CD4-positive, alpha-beta T cell (primary cell): Measurements from ENCODE around the gene TBC1D2. TPM values are rescaled to one million over a fixed set of nuclear protein-coding genes. Genes with fewer than 3 reads are reported as not detected.

Experiments used
- ATAC-seq: fragments of 200-7000 bp; cut with Tn5 transposase; one replicate; pipeline ENCODE4 v1.10.0; 2022; ENCODE audit warnings: mild to moderate bottlenecking; ENCODE audit not compliant: poor library complexity
- CTCF ChIA-PET: fragments of 350-600 bp; sonication (Branson Sonifier 250); formaldehyde crosslinking; loops from one replicate; lab custom pipeline; 2021; ENCODE audit warnings: antibody characterized with exemption, inconsistent platforms; lab: Charles Lee
- POLR2A ChIA-PET: fragments of 350-600 bp; sonication (Branson Sonifier 250); formaldehyde crosslinking; loops from one replicate; lab custom pipeline; 2021; ENCODE audit warnings: antibody characterized with exemption, inconsistent platforms; lab: Charles Lee
- DNase-seq, 14 experiments: peaks; one replicate each; pipeline ENCODE4 v3.0.0-alpha.2; 2013 to 2020; ENCODE audit warnings: mixed read lengths in 2 of 14
- H3K27ac ChIP-seq, 2 donors: one replicate each; pipeline versions ENCODE4 v1.5.1 to v1.7.0; 2013; ENCODE audit warnings: low read length in 2 of 2, low read depth in 1 of 2, mild to moderate bottlenecking in 1 of 2
- H3K27me3 ChIP-seq, 2 experiments: 1 replicate in 1 of 2; 2 replicates in 1 of 2; pipeline versions ENCODE4 v1.6.1 to v1.7.0; 2013; ENCODE audit warnings: low read length in 2 of 2, control low read depth in 1 of 2, mild to moderate bottlenecking in 1 of 2, moderate library complexity in 1 of 2; ENCODE audit not compliant: insufficient read depth in 2 of 2, control insufficient read depth in 1 of 2
- H3K36me3 ChIP-seq: one replicate; pipeline ENCODE4 v1.6.1; 2013; ENCODE audit warnings: low read length, control low read depth; ENCODE audit not compliant: insufficient read depth
- H3K4me1 ChIP-seq: one replicate; pipeline ENCODE4 v1.6.1; 2013; ENCODE audit warnings: low read length, control low read depth; ENCODE audit not compliant: insufficient read depth
- H3K4me3 ChIP-seq: one replicate; pipeline ENCODE4 v1.5.1; 2013; ENCODE audit warnings: mild to moderate bottlenecking, low read length, moderate library complexity
- H3K9me3 ChIP-seq, 2 experiments: 1 replicate in 1 of 2; 2 replicates in 1 of 2; pipeline versions ENCODE4 v1.6.1 to v1.7.0; 2013; ENCODE audit warnings: low read length in 2 of 2, mild to moderate bottlenecking in 2 of 2, control low read depth in 1 of 2, moderate library complexity in 1 of 2; ENCODE audit not compliant: control insufficient read depth in 1 of 2, insufficient read depth in 1 of 2
- H3K27ac Mint-ChIP-seq: one replicate; pipeline ENCODE4 v1.8.0; 2020; ENCODE audit warnings: mixed read lengths
- H3K27me3 Mint-ChIP-seq: one replicate; pipeline ENCODE4 v1.8.0; 2021; ENCODE audit warnings: mixed read lengths
- H3K36me3 Mint-ChIP-seq: one replicate; pipeline ENCODE4 v1.8.0; 2021; ENCODE audit warnings: low read depth, mixed read lengths
- H3K4me1 Mint-ChIP-seq: one replicate; pipeline ENCODE4 v1.8.0; 2021; ENCODE audit warnings: low read depth, mixed read lengths
- H3K4me3 Mint-ChIP-seq: one replicate; pipeline ENCODE4 v1.8.0; 2020; ENCODE audit warnings: mild to moderate bottlenecking, mixed read lengths
- H3K9me3 Mint-ChIP-seq: one replicate; pipeline ENCODE4 v1.8.0; 2020; ENCODE audit warnings: mixed read lengths
- CTCF ChIP-seq: fragments of 200-600 bp; IDR thresholded peaks from one replicate; pipeline ENCODE4 v1.8.0; 2022; ENCODE audit warnings: antibody characterized with exemption, mild to moderate bottlenecking
- intact Hi-C, 2 experiments: fragments of 100-400 bp; cut with DNase I in 1 of 2; cut with micrococcal nuclease in 1 of 2; formaldehyde crosslinking; loops; one replicate each; pipeline versions ENCODE4 v1.15.1 to v1.9.0; 2023 to 2025; cut with DNase I, micrococcal nuclease
- total RNA-seq, 174 experiments: library from RNA in 2 of 174; stranded (reverse) in 2 of 174; gene quantifications; one replicate each; pipeline ENCODE4 v1.2.3 and lab custom pipeline; 2021 to 2026

TBC1D2 gene
- total RNA-seq, 2 experiments from 2014 or later: 2.9 to 4.0 TPM

- Histone ChIP-seq H3K4me3 (no peak overlapping the region), H3K4me1 (peaks cover 7% of the 10 kb centered on the region), H3K36me3 (peaks cover 21% of the 10 kb centered on the region), H3K27me3 (no peaks in the 10 kb centered on the region), H3K9me3 (no peaks in the 10 kb centered on the region), H3K27ac (no peak overlapping the region)
- Mint-ChIP-seq H3K4me3 (no peak overlapping the region), H3K4me1 (peaks cover 5% of the 10 kb centered on the region), H3K27me3 (no peaks in the 10 kb centered on the region), H3K36me3 (peaks cover 27% of the 10 kb centered on the region), H3K27ac (no peak overlapping the region), H3K9me3 (no peaks in the 10 kb centered on the region)
- ATAC-seq (no peak), DNase-seq (no peak)
- ChIA-PET CTCF (interaction anchor here (1.3 kb wide), 1 partner anchor 53 kb away, joined by 4 read pairs; no protein-coding TSS in a partner anchor), POLR2A (interaction anchor here (1.2 kb wide), 1 partner anchor 108 kb away, joined by 4 read pairs; no protein-coding TSS in a partner anchor)
- TF ChIP-seq CTCF: no peak
- intact Hi-C loops: no loop called here
Measured at GRCh38 chr9:98210435-98210834, 45.0 kb downstream of the TBC1D2 start.

GRCh38 chr9:98209530-98209929 is 45.9 kb downstream of the TBC1D2 start:
- H3K36me3 Mint-ChIP-seq: peaks cover 20% of the 10 kb centered on the region
- no peaks in the 10 kb centered on the region for H3K9me3 Mint-ChIP-seq
- TF ChIP-seq CTCF: no peak
- Histone ChIP-seq H3K27me3 (no peaks in the 10 kb centered on the region), H3K36me3 (peaks cover 21% of the 10 kb centered on the region), H3K9me3 (no peaks in the 10 kb centered on the region), H3K27ac (no peak overlapping the region), H3K4me1 (peaks cover 8% of the 10 kb centered on the region), H3K4me3 (no peak overlapping the region)
- no peak overlapping the region for H3K4me3 Mint-ChIP-seq
- H3K27ac Mint-ChIP-seq: no peak overlapping the region
- DNase-seq (no peak), ATAC-seq (no peak)
- CTCF ChIA-PET: no interaction called here
- POLR2A ChIA-PET: no interaction called here
- H3K27me3 Mint-ChIP-seq: no peaks in the 10 kb centered on the region
- intact Hi-C loops: no loop called here
- H3K4me1 Mint-ChIP-seq: peaks cover 6% of the 10 kb centered on the region

- Mint-ChIP-seq H3K9me3 (no peaks in the 10 kb centered on the region), H3K27ac (no peak overlapping the region), H3K36me3 (peaks cover 18% of the 10 kb centered on the region), H3K4me1 (peaks cover 6% of the 10 kb centered on the region), H3K4me3 (no peak overlapping the region), H3K27me3 (no peaks in the 10 kb centered on the region)
- intact Hi-C loops: no loop called here
- no peak for TF ChIP-seq CTCF
- Histone ChIP-seq H3K4me1 (peaks cover 8% of the 10 kb centered on the region), H3K36me3 (peaks cover 20% of the 10 kb centered on the region), H3K9me3 (no peaks in the 10 kb centered on the region), H3K27me3 (no peaks in the 10 kb centered on the region), H3K27ac (no peak overlapping the region), H3K4me3 (no peak overlapping the region)
- CTCF ChIA-PET: interaction anchor here (2.4 kb wide), 1 partner anchor 55 kb away, joined by 8 read pairs; no protein-coding TSS in a partner anchor
- ATAC-seq (no peak), DNase-seq (no peak)
- POLR2A ChIA-PET: no interaction called here
Measured at GRCh38 chr9:98208635-98209034, 46.8 kb downstream of the TBC1D2 start.
